Lower leg skin (tissue), 4 donors: ENCODE results near the gene RMI2. TPM values are rescaled to one million over a fixed set of nuclear protein-coding genes. Genes with fewer than 3 reads are reported as not detected.
"Not testable (repeated sequence)": the region's sequence is repeated elsewhere in the genome, so short reads cannot be mapped to it uniquely, and the experiment has no call there.

Experiments
- DNase-seq, 2 donors: peaks; one replicate each; pipeline ENCODE4 v3.0.0-alpha.2; 2019; ENCODE audit warnings: low spot score in 2 of 2
- H3K4me3 ChIP-seq: fragments of 200-600 bp; sonication (generic); 2 replicates; pipeline ENCODE4 v1.5.1; 2017; ENCODE audit warnings: mild to moderate bottlenecking, low read depth; ENCODE audit not compliant: poor library complexity, severe bottlenecking
- POLR2A ChIP-seq, 2 donors: fragments of 450-650 bp; IDR thresholded peaks; one replicate each; pipeline ENCODE4 v1.6.1; 2016 to 2017; ENCODE audit warnings: antibody characterized with exemption in 2 of 2, mild to moderate bottlenecking in 1 of 2, moderate library complexity in 1 of 2
- WGBS, 2 donors: methylation state at CpG; one replicate each; pipeline ENCODE4 v1.1.5; 2018; 5-methylcytosine and 5-hydroxymethylcytosine counted together
- intact Hi-C: fragments of 100-400 bp; cut with DNase I; formaldehyde crosslinking; loops from one replicate; pipeline ENCODE4 v1.15.0; 2023; ENCODE audit warnings: low total_unique reads
- total RNA-seq, 4 donors: library from RNA; depleted of rRNA; stranded (reverse); fragments of >200 nt; gene quantifications; one replicate each; pipeline ENCODE4 v1.1.0, GENCODE V29; 2016
- TF ChIP-seq, protein P1 (sequence below), 3 donors: fragments of 450-650 bp; IDR thresholded peaks; one replicate each; pipeline ENCODE4 v1.5.1; 2016; ENCODE audit warnings: antibody characterized with exemption in 3 of 3, mild to moderate bottlenecking in 3 of 3, moderate library complexity in 2 of 3

Gene RMI2
- total RNA-seq, 4 donors from 2014 or later = 5.9 to 12.7 (median 7.9) TPM

DNA sequence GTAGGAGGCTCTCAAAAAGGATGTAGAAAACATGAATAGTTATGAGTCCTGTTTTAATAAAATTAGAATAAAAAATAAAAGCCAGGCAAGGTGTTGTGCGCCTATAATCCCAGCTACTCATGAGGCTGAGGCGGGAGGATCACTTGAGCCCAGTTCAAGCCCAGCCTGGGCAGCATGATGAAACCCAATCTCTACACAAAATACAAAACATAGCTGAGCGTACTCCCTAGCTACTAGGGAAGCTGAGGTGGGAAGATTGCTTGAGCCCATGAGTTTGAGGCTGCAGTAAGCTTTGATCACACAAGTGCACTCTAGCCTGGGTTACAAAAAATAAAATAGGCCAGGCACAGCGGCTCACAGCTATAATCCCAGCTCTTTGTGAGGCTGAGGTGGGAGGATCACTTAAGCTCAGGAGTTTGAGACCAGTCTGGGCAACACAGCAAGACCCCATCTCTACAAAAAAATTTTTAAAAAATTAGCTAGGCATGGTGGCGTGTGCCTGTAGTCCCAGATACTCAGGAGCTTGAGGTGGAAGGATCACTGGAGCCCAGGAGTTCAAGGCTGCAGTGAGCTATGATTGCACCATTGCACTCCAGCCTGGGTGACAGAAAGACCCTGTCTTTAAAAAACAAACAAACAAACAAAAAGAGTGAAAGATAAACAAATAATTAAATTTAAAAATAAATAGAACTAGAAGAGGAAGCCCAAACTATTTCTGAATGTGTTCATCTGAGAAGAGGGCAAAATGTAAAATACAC is 46.9 kb upstream of the RMI2 start:
- intact Hi-C loops = no loop called here
- DNase-seq = no peak
- TF ChIP-seq POLR2A (IDR thresholded peaks at IDR 0.05) = no peak
- TF ChIP-seq, protein P1, sequence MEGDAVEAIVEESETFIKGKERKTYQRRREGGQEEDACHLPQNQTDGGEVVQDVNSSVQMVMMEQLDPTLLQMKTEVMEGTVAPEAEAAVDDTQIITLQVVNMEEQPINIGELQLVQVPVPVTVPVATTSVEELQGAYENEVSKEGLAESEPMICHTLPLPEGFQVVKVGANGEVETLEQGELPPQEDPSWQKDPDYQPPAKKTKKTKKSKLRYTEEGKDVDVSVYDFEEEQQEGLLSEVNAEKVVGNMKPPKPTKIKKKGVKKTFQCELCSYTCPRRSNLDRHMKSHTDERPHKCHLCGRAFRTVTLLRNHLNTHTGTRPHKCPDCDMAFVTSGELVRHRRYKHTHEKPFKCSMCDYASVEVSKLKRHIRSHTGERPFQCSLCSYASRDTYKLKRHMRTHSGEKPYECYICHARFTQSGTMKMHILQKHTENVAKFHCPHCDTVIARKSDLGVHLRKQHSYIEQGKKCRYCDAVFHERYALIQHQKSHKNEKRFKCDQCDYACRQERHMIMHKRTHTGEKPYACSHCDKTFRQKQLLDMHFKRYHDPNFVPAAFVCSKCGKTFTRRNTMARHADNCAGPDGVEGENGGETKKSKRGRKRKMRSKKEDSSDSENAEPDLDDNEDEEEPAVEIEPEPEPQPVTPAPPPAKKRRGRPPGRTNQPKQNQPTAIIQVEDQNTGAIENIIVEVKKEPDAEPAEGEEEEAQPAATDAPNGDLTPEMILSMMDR (IDR thresholded peaks at IDR 0.05) = no peak
- no peak overlapping the region for H3K4me3 ChIP-seq
- 92 to 93% methylated on average over 5 of the region's 5 CpGs for WGBS, 2 donors

DNA sequence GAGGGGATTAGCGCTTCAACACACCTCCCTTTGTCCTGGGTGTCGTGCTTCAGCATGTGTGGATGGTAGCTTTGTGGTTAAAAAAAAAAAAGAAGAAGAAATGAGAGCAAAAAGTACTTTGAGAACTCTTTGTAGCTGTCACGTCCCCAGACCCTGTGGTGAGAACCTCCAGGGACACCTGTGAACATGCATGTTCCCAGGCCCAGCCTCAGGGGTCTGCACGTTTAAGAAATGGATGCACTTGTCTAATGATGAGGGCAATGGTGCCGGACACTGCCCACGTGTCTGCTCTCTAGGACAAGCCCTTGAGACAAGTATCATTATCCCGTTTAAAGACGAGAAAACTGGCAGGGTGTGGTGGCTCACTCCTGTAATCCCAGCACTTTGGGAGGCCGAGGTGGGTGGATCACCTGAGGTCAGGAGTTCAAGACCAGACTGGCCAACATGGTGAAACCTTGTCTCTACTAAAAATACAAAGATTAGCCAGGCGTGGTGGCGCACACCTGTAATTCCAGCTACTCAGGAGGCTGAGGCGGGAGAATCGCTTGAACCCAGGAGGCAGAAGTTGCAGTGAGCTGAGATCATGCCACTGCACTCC is 46.2 kb upstream of the RMI2 start:
- intact Hi-C loops, DNase-seq, H3K4me3 ChIP-seq: not testable (repeated sequence)
- WGBS, 2 donors = 87 to 88% methylated on average over 13 of the region's 13 CpGs

GRCh38 chr16:11299865-11300559 is 45.2 kb upstream of the RMI2 start:
- TF ChIP-seq POLR2A (IDR thresholded peaks at IDR 0.05) = no peak
- TF ChIP-seq, protein P1 (IDR thresholded peaks at IDR 0.05) = no peak
- DNase-seq = no peak
- WGBS, 2 donors = 78 to 85% methylated on average over 6 of the region's 6 CpGs
- intact Hi-C loops = no loop called here
- no peak overlapping the region for H3K4me3 ChIP-seq

DNA sequence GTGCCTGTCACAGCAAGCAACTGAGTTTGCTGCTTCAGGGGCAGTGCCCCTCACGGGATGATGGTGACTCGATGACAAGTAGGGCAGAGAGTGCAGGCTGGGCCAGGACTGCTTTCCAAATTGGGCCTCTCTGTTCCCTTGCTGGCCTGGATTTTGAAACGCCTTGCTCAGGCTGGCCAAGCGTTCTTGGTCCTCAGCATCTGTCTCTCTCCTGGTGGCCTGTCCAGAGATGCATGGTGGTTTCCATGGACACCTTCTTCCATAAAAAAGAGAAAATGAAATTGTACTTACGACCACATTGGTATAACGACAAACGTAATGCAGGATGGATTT is 44.7 kb upstream of the RMI2 start:
- TF ChIP-seq POLR2A (IDR thresholded peaks at IDR 0.05) = no peak
- TF ChIP-seq, protein P1 (IDR thresholded peaks at IDR 0.05) = no peak
- DNase-seq = no peak
- intact Hi-C loops = no loop called here
- 77 to 78% methylated on average over 7 of the region's 7 CpGs for WGBS, 2 donors
- no peak overlapping the region for H3K4me3 ChIP-seq

DNA sequence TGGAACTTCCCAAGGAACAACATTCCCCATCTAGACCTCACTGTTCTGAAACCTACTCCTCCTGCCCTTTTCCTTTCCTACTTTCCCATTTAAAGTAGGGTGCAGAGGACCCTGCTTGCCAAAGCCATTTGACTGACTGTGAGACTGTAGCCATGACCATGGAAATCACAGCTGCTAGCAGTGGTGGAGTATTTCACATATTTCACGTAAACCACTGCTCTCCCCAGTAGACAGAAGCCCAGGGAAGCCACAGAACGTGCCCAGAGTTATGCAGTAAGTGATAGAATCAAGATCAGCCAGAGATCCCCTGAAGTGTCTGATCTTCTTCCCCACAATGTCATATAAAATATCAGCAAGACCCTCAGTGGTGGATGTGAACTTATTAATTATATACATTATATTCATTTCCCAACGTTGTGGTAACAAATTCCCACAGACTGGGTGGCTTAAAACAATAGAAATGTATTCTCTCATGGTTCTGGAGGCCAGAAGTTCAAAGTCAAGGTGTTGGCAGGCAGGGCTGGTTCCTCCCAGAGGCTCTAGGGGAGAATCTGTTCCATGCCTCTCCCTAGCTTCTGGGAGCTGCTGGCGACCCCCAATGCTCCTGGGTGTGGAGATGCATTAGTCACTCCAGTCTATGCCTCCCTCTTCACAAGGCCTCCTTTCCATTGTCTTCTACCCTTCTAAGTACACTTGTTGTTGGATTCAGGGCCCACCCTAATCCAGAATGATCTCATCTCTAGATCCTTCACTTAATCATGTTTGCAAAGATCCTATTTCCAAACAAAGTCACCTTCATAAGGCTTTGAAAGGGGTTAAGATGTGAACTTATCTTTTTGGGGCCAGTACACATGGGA is 43.4 kb upstream of the RMI2 start:
- WGBS, 2 donors = 63 to 67% methylated on average over 4 of the region's 4 CpGs
- no peak for TF ChIP-seq POLR2A (IDR thresholded peaks at IDR 0.05)
- H3K4me3 ChIP-seq = no peak overlapping the region
- DNase-seq = no peak
- intact Hi-C loops = no loop called here

- intact Hi-C loops = no loop called here
- H3K4me3 ChIP-seq = no peak overlapping the region
- 62 to 66% methylated on average over 3 to 4 of the region's 4 CpGs for WGBS, 2 donors
- no peak for DNase-seq
- TF ChIP-seq POLR2A (IDR thresholded peaks at IDR 0.05) = no peak
- TF ChIP-seq, protein P1 (IDR thresholded peaks at IDR 0.05) = no peak
Measured at GRCh38 chr16:11302977-11303376, 42.3 kb upstream of the RMI2 start.
